Natural killer cell treated with Interleukin-12 subunit alpha and Interleukin-12 subunit beta and Interleukin-15 and Interleukin-18, amount 100 ng/mL, for 72 hours (primary cell): ENCODE data around the gene TBC1D7. TPM values are rescaled to one million over a fixed set of nuclear protein-coding genes. Genes with fewer than 3 reads are reported as not detected.

Experiments used
- ATAC-seq, 2 donors: fragments of 150-1000 bp; cut with Tn5 transposase in 1 of 2; sonication (Bioruptor Pico), chemical (Tn5 transposase) in 1 of 2; 2 replicates each; pipeline ENCODE4 v1.10.0; 2021
- DNase-seq: peaks from one replicate; pipeline ENCODE4 v3.0.0; 2022; ENCODE audit warnings: low spot score
- H3K27ac Mint-ChIP-seq, 2 donors: 1 replicate in 1 of 2; 2 replicates in 1 of 2; pipeline ENCODE4 v1.8.0; 2022; ENCODE audit warnings: mixed read lengths in 2 of 2, mild to moderate bottlenecking in 1 of 2, moderate library complexity in 1 of 2
- H3K27me3 Mint-ChIP-seq, 2 donors: 1 replicate in 1 of 2; 2 replicates in 1 of 2; pipeline ENCODE4 v1.8.0; 2022; ENCODE audit warnings: mixed read lengths in 2 of 2
- H3K36me3 Mint-ChIP-seq: one replicate; pipeline ENCODE4 v1.8.0; 2022; ENCODE audit warnings: mixed read lengths
- H3K4me1 Mint-ChIP-seq, 2 donors: 1 replicate in 1 of 2; 2 replicates in 1 of 2; pipeline ENCODE4 v1.8.0; 2022; ENCODE audit warnings: low read depth in 2 of 2, mixed read lengths in 2 of 2, mild to moderate bottlenecking in 1 of 2
- H3K4me3 Mint-ChIP-seq: one replicate; pipeline ENCODE4 v1.8.0; 2022; ENCODE audit warnings: mixed read lengths
- H3K9me3 Mint-ChIP-seq: 2 replicates; pipeline ENCODE4 v1.8.0; 2022; ENCODE audit warnings: mixed read lengths
- total RNA-seq, 2 donors: library from RNA; stranded (reverse); gene quantifications; one replicate each; pipeline ENCODE4 v1.2.3, GENCODE V29; 2022

Gene TBC1D7
- total RNA-seq, 2 donors from 2014 or later: 21.8 to 23.4 TPM

GRCh38 chr6:13273931-13274706 lies 54.2 kb downstream of the TBC1D7 start:
- DNase-seq (peak; percentile 69), ATAC-seq (peak; percentile 81 to 86)
- Mint-ChIP-seq H3K36me3 (no peaks in the 10 kb centered on the region), H3K27ac (peak overlapping the region; percentile 37 to 49), H3K9me3 (no peaks in the 10 kb centered on the region), H3K4me1 (peaks cover 18 to 19% of the 10 kb centered on the region in 2 donors), H3K4me3 (peak overlapping the region; percentile 76), H3K27me3 (peaks cover 13% of the 10 kb centered on the region in 2 donors)

- DNase-seq: no peak
- Mint-ChIP-seq H3K4me3 (peak overlapping the region; percentile 76), H3K9me3 (no peaks in the 10 kb centered on the region), H3K4me1 (peaks cover 18 to 19% of the 10 kb centered on the region in 2 donors), H3K27ac (peak overlapping the region; percentile 37 to 49), H3K36me3 (no peaks in the 10 kb centered on the region), H3K27me3 (peaks cover 13% of the 10 kb centered on the region in 2 donors)
- no peak for ATAC-seq
Measured at GRCh38 chr6:13273202-13273930, 55.0 kb downstream of the TBC1D7 start.

GRCh38 chr6:13272131-13273046 lies 55.9 kb downstream of the TBC1D7 start:
- Mint-ChIP-seq H3K9me3 (no peaks in the 10 kb centered on the region), H3K27ac (no peak overlapping the region), H3K27me3 (peaks cover 13% of the 10 kb centered on the region in 2 donors), H3K4me1 (peaks cover 14 to 18% of the 10 kb centered on the region in 2 donors), H3K36me3 (no peaks in the 10 kb centered on the region), H3K4me3 (no peak overlapping the region)
- DNase-seq (no peak), ATAC-seq (no peak)

GRCh38 chr6:13268913-13269518 lies 59.3 kb downstream of the TBC1D7 start:
- no peak overlapping the region for H3K4me3 Mint-ChIP-seq
- DNase-seq: no peak
- no peaks in the 10 kb centered on the region for H3K36me3 Mint-ChIP-seq
- H3K27me3 Mint-ChIP-seq: peaks cover 13 to 14% of the 10 kb centered on the region in 2 donors
- no peak for ATAC-seq
- H3K27ac Mint-ChIP-seq: no peak overlapping the region
- peaks cover 11 to 12% of the 10 kb centered on the region in 2 donors for H3K4me1 Mint-ChIP-seq
- H3K9me3 Mint-ChIP-seq: no peaks in the 10 kb centered on the region

- H3K9me3 Mint-ChIP-seq: no peaks in the 10 kb centered on the region
- ATAC-seq: peak; percentile 55 to 80
- H3K27me3 Mint-ChIP-seq: peaks cover 8 to 10% of the 10 kb centered on the region in 2 donors
- no peaks in the 10 kb centered on the region for H3K36me3 Mint-ChIP-seq
- no peak for DNase-seq
- peak overlapping the region; percentile 13 for H3K4me3 Mint-ChIP-seq
- H3K4me1 Mint-ChIP-seq: peaks cover 0 to 1% of the 10 kb centered on the region in 2 donors
- no peak overlapping the region for H3K27ac Mint-ChIP-seq
Measured at GRCh38 chr6:13267142-13267651, 61.1 kb downstream of the TBC1D7 start.

GRCh38 chr6:13263669-13264068 lies 64.7 kb downstream of the TBC1D7 start:
- Mint-ChIP-seq H3K9me3 (no peaks in the 10 kb centered on the region), H3K4me3 (no peak overlapping the region), H3K4me1 (no peaks in the 10 kb centered on the region), H3K27ac (no peak overlapping the region), H3K27me3 (peaks cover 0 to 5% of the 10 kb centered on the region in 2 donors), H3K36me3 (no peaks in the 10 kb centered on the region)
- DNase-seq (no peak), ATAC-seq (no peak)

GRCh38 chr6:13262302-13263230 lies 65.8 kb downstream of the TBC1D7 start:
- Mint-ChIP-seq H3K4me3 (no peak overlapping the region), H3K36me3 (no peaks in the 10 kb centered on the region), H3K4me1 (no peaks in the 10 kb centered on the region), H3K9me3 (no peaks in the 10 kb centered on the region), H3K27me3 (peaks cover 0 to 5% of the 10 kb centered on the region in 2 donors), H3K27ac (no peak overlapping the region)
- no peak for DNase-seq
- no peak for ATAC-seq

GRCh38 chr6:13261464-13261994 lies 66.8 kb downstream of the TBC1D7 start:
- peaks cover 0 to 5% of the 10 kb centered on the region in 2 donors for H3K27me3 Mint-ChIP-seq
- H3K9me3 Mint-ChIP-seq: no peaks in the 10 kb centered on the region
- ATAC-seq: no peak
- no peaks in the 10 kb centered on the region for H3K4me1 Mint-ChIP-seq
- no peak for DNase-seq
- H3K4me3 Mint-ChIP-seq: no peak overlapping the region
- H3K27ac Mint-ChIP-seq: no peak overlapping the region
- H3K36me3 Mint-ChIP-seq: peaks cover 3% of the 10 kb centered on the region

- H3K4me3 Mint-ChIP-seq: no peak overlapping the region
- peaks cover 0 to 3% of the 10 kb centered on the region in 2 donors for H3K27me3 Mint-ChIP-seq
- no peak overlapping the region for H3K27ac Mint-ChIP-seq
- H3K4me1 Mint-ChIP-seq: no peaks in the 10 kb centered on the region
- H3K9me3 Mint-ChIP-seq: no peaks in the 10 kb centered on the region
- ATAC-seq (no peak), DNase-seq (no peak)
- H3K36me3 Mint-ChIP-seq: peaks cover 5% of the 10 kb centered on the region
Measured at GRCh38 chr6:13260831-13261230, 67.5 kb downstream of the TBC1D7 start.

GRCh38 chr6:13260101-13260598 lies 68.2 kb downstream of the TBC1D7 start:
- Mint-ChIP-seq H3K27ac (no peak overlapping the region), H3K4me3 (no peak overlapping the region), H3K36me3 (peaks cover 5% of the 10 kb centered on the region), H3K4me1 (no peaks in the 10 kb centered on the region), H3K9me3 (no peaks in the 10 kb centered on the region), H3K27me3 (peaks cover 0 to 3% of the 10 kb centered on the region in 2 donors)
- ATAC-seq (no peak), DNase-seq (no peak)

- ATAC-seq: no peak
Measured at GRCh38 chr6:13259393-13259792, 68.9 kb downstream of the TBC1D7 start.

More at GRCh38 chr6:13259393-13259792, 68.9 kb downstream of the TBC1D7 start:
- Mint-ChIP-seq H3K4me1 (no peaks in the 10 kb centered on the region), H3K27me3 (peaks cover 0 to 3% of the 10 kb centered on the region in 2 donors), H3K36me3 (peaks cover 5% of the 10 kb centered on the region), H3K27ac (no peak overlapping the region), H3K9me3 (no peaks in the 10 kb centered on the region), H3K4me3 (no peak overlapping the region)
- no peak for DNase-seq
